ENCODE measurements around the gene CACNB2. TPM values are rescaled to one million over a fixed set of nuclear protein-coding genes. Genes with fewer than 3 reads are reported as not detected.

CACNB2 gene
- 1 to 10 TPM in 10 of 12 donors, under 1 TPM in 1, not detected in 1; 0.86 to 7.3 (median 1.7) TPM for polyA plus RNA-seq (ENCODE audit: insufficient read length in 12 of 12)
- long read RNA-seq, donor 1, partial matches to known transcripts = 0 of 1 reads
- long read RNA-seq, donor 1, other reads (novel, unspliced or antisense) = 0 of 1 reads
- long read RNA-seq, donor 2 = 0 reads
- long read RNA-seq, donor 3 = 0 reads
- long read RNA-seq, donor 4 = 0 reads
- long read RNA-seq, donor 5 = 0 reads
- long read RNA-seq, donor 6 = 0 reads
- long read RNA-seq, donor 7 = 0 reads
- long read RNA-seq, donor 8 = 0 reads
- long read RNA-seq, donor 9 = 0 reads
- long read RNA-seq, donor 10 = 0 reads
- long read RNA-seq, donor 11 = 0 reads

GRCh38 chr10:18140149-18140956 lies at the start of gene CACNB2:
TSS of gene CACNB2 (plus strand) at chr10:18140424.
- DNase-seq = peak; percentile 73

GRCh38 chr10:18094332-18094731 lies 45.9 kb upstream of the CACNB2 start:
- no peak for DNase-seq

- no peak for DNase-seq
Measured at GRCh38 chr10:18094793-18095192, 45.4 kb upstream of the CACNB2 start.

GRCh38 chr10:18097524-18097923 lies 42.7 kb upstream of the CACNB2 start:
- no peak for DNase-seq

GRCh38 chr10:18098201-18098600 lies 42.0 kb upstream of the CACNB2 start:
- no peak for DNase-seq

- DNase-seq = no peak
Measured at GRCh38 chr10:18099415-18099814, 40.8 kb upstream of the CACNB2 start.

- DNase-seq = no peak
Measured at GRCh38 chr10:18100669-18101068, 39.6 kb upstream of the CACNB2 start.

- DNase-seq = no peak
Measured at GRCh38 chr10:18102404-18102803, 37.8 kb upstream of the CACNB2 start.

GRCh38 chr10:18104223-18104872 lies 35.9 kb upstream of the CACNB2 start:
- peak; percentile 26 for DNase-seq

GRCh38 chr10:18109341-18109870 lies 30.8 kb upstream of the CACNB2 start:
- no peak for DNase-seq

GRCh38 chr10:18113881-18114280 lies 26.3 kb upstream of the CACNB2 start:
- DNase-seq = no peak

- DNase-seq = no peak
Measured at GRCh38 chr10:18117276-18117675, 22.9 kb upstream of the CACNB2 start.

GRCh38 chr10:18122753-18123152 lies 17.5 kb upstream of the CACNB2 start:
- no peak for DNase-seq

- no peak for DNase-seq
Measured at GRCh38 chr10:18133046-18133445, 7.2 kb upstream of the CACNB2 start.

GRCh38 chr10:18134509-18134908 lies 5.7 kb upstream of the CACNB2 start:
- DNase-seq = no peak

- no peak for DNase-seq
Measured at GRCh38 chr10:18134921-18135320, 5.3 kb upstream of the CACNB2 start.

GRCh38 chr10:18136073-18136791 lies 4.0 kb upstream of the CACNB2 start:
- DNase-seq = no peak

GRCh38 chr10:18137111-18137510 lies 3.1 kb upstream of the CACNB2 start:
- no peak for DNase-seq

- DNase-seq = no peak
Measured at GRCh38 chr10:18140957-18141845, 977 bp downstream of the CACNB2 start.

- no peak for DNase-seq
Measured at GRCh38 chr10:18142151-18142550, 1.9 kb downstream of the CACNB2 start.

- no peak for DNase-seq
Measured at GRCh38 chr10:18144396-18144795, 4.2 kb downstream of the CACNB2 start.

Measured in muscle of arm (tissue), 14 donors.